Measurements from ENCODE around the gene SSR2.

DNA sequence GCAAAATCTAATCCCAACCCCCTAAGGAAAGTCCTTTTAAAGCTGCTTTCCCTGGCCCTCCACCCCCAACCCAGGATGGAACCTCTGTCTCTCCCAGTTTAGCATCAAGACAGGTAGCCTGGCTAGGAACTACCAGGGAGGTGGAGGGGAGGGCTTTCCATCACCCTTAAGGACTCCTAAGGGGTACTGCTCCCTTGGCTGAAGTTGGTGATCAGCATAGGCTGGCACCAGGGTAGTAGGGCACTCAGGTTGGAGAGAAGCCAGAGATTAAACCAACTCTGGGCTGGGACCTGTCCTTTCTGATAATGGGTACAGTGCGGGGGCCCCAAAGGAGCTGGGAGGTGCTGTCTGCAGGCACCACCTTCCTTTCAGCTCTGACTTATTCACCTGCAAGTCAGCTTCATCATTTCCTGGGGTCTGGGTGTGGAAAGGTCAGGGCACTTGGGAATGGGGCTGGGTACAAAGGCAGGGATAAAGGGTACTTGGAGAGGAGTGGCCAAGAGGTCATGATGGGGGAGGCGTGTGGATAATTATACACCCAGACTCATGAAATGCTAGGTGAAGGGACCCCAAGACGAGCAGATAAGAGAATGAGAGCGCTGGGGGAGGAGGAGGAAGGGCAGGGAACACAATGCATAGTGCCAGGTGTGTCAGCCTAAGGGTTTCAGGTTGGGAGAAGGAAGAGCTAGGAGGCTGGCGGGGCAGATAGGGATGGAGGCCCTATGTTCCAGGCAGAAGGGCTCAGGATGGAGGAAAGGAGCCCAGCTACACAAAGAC, 43.6 kb downstream of the SSR2 start:
- TF ChIP-seq POLR2AphosphoS5 (IDR thresholded peaks at IDR 0.05) (no peak), POLR2A (IDR thresholded peaks at IDR 0.05) (no peak)
- TF ChIP-seq, protein P1, sequence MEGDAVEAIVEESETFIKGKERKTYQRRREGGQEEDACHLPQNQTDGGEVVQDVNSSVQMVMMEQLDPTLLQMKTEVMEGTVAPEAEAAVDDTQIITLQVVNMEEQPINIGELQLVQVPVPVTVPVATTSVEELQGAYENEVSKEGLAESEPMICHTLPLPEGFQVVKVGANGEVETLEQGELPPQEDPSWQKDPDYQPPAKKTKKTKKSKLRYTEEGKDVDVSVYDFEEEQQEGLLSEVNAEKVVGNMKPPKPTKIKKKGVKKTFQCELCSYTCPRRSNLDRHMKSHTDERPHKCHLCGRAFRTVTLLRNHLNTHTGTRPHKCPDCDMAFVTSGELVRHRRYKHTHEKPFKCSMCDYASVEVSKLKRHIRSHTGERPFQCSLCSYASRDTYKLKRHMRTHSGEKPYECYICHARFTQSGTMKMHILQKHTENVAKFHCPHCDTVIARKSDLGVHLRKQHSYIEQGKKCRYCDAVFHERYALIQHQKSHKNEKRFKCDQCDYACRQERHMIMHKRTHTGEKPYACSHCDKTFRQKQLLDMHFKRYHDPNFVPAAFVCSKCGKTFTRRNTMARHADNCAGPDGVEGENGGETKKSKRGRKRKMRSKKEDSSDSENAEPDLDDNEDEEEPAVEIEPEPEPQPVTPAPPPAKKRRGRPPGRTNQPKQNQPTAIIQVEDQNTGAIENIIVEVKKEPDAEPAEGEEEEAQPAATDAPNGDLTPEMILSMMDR (IDR thresholded peaks at IDR 0.05): no peak

Data from transverse colon (tissue), 4 donors.